Endothelial cell (in vitro differentiated cells): ENCODE results near the gene C5orf58. TPM values are rescaled to one million over a fixed set of nuclear protein-coding genes. Genes with fewer than 3 reads are reported as not detected.

Experiments used
- DNase-seq: peaks from one replicate; pipeline ENCODE4 v3.0.0; 2021; ENCODE audit warnings: low spot score
- H3K27ac Mint-ChIP-seq: one replicate; pipeline ENCODE4 v1.8.0; 2021; ENCODE audit warnings: mixed read lengths, inconsistent platforms; ENCODE audit not compliant: unreplicated experiment
- H3K27me3 Mint-ChIP-seq: one replicate; pipeline ENCODE4 v1.8.0; 2021; ENCODE audit warnings: mild to moderate bottlenecking, moderate library complexity, mixed read lengths, inconsistent platforms; ENCODE audit not compliant: unreplicated experiment
- H3K36me3 Mint-ChIP-seq: one replicate; pipeline ENCODE4 v1.8.0; 2021; ENCODE audit warnings: mild to moderate bottlenecking, low read depth, mixed read lengths, inconsistent platforms; ENCODE audit not compliant: unreplicated experiment
- H3K4me1 Mint-ChIP-seq: one replicate; pipeline ENCODE4 v1.8.0; 2021; ENCODE audit warnings: mild to moderate bottlenecking, mixed read lengths, inconsistent platforms; ENCODE audit not compliant: unreplicated experiment
- H3K4me3 Mint-ChIP-seq: one replicate; pipeline ENCODE4 v1.8.0; 2021; ENCODE audit warnings: mild to moderate bottlenecking, mixed read lengths, inconsistent platforms; ENCODE audit not compliant: unreplicated experiment
- H3K9me3 Mint-ChIP-seq: one replicate; pipeline ENCODE4 v1.8.0; 2021; ENCODE audit warnings: mixed read lengths, inconsistent platforms; ENCODE audit not compliant: unreplicated experiment
- CTCF ChIP-seq: fragments of 200-600 bp; sonication (generic); IDR thresholded peaks from one replicate; pipeline ENCODE4 v1.5.0; 2021; ENCODE audit warnings: antibody characterized with exemption; ENCODE audit not compliant: unreplicated experiment
- total RNA-seq: library from RNA; stranded (reverse); fragmentation: NEBNext Ultra II Directional; extraction: Animal tissue kit (Norgen Biotek cat#: 25700); gene quantifications from one replicate; pipeline ENCODE4 v1.2.1, GENCODE V29; 2021; ENCODE audit not compliant: unreplicated experiment

C5orf58 gene
- total RNA-seq, 1 donor from 2014 or later = 0.28 TPM

GRCh38 chr5:170280011-170280493, 47.3 kb downstream of the C5orf58 start:
- no peak for DNase-seq
- TF ChIP-seq CTCF = no peak
- H3K9me3 Mint-ChIP-seq = peaks cover 8% of the 10 kb centered on the region
- peaks cover 11% of the 10 kb centered on the region for H3K27me3 Mint-ChIP-seq
- H3K4me3 Mint-ChIP-seq = no peak overlapping the region
- peak overlapping the region; percentile 28 for H3K27ac Mint-ChIP-seq
- H3K36me3 Mint-ChIP-seq = peaks cover 36% of the 10 kb centered on the region
- H3K4me1 Mint-ChIP-seq = peaks cover 38% of the 10 kb centered on the region

- Mint-ChIP-seq H3K27me3 (peaks cover 4% of the 10 kb centered on the region), H3K9me3 (peaks cover 12% of the 10 kb centered on the region), H3K4me1 (peaks cover 22% of the 10 kb centered on the region), H3K36me3 (peaks cover 58% of the 10 kb centered on the region), H3K4me3 (no peak overlapping the region), H3K27ac (no peak overlapping the region)
- no peak for TF ChIP-seq CTCF
- no peak for DNase-seq
Observed at GRCh38 chr5:170283296-170283695, 50.5 kb downstream of the C5orf58 start.

GRCh38 chr5:170284231-170284630, 51.4 kb downstream of the C5orf58 start:
- H3K4me1 Mint-ChIP-seq = peaks cover 12% of the 10 kb centered on the region
- H3K9me3 Mint-ChIP-seq = peaks cover 16% of the 10 kb centered on the region
- peaks cover 67% of the 10 kb centered on the region for H3K36me3 Mint-ChIP-seq
- DNase-seq = no peak
- H3K27ac Mint-ChIP-seq = no peak overlapping the region
- peaks cover 4% of the 10 kb centered on the region for H3K27me3 Mint-ChIP-seq
- no peak overlapping the region for H3K4me3 Mint-ChIP-seq
- TF ChIP-seq CTCF = no peak

GRCh38 chr5:170285181-170285580, 52.4 kb downstream of the C5orf58 start:
- H3K27me3 Mint-ChIP-seq = no peaks in the 10 kb centered on the region
- H3K4me1 Mint-ChIP-seq = peaks cover 3% of the 10 kb centered on the region
- peaks cover 24% of the 10 kb centered on the region for H3K9me3 Mint-ChIP-seq
- no peak overlapping the region for H3K4me3 Mint-ChIP-seq
- DNase-seq = no peak
- peaks cover 77% of the 10 kb centered on the region for H3K36me3 Mint-ChIP-seq
- no peak for TF ChIP-seq CTCF
- no peak overlapping the region for H3K27ac Mint-ChIP-seq

- Mint-ChIP-seq H3K4me3 (no peak overlapping the region), H3K4me1 (no peaks in the 10 kb centered on the region), H3K9me3 (peaks cover 24% of the 10 kb centered on the region), H3K36me3 (peaks cover 86% of the 10 kb centered on the region), H3K27ac (no peak overlapping the region), H3K27me3 (peaks cover 4% of the 10 kb centered on the region)
- no peak for DNase-seq
- TF ChIP-seq CTCF = no peak
Observed at GRCh38 chr5:170286386-170286925, 53.7 kb downstream of the C5orf58 start.
